Mesangial cell (primary cell): Measurements from ENCODE around the gene VNN1. TPM values are rescaled to one million over a fixed set of nuclear protein-coding genes. Genes with fewer than 3 reads are reported as not detected.

ENCODE experiments used
- total RNA-seq: library from RNA; depleted of rRNA; stranded (reverse); fragments of >200 nt; gene quantifications from 2 replicates; pipeline ENCODE4 v1.2.3, GENCODE V29; 2015

Gene VNN1
- total RNA-seq = not detected in 2 replicates

GRCh38 chr6:132713352-132714134, at the start of gene VNN1:
VNN1 (minus strand) TSS chr6:132714055; CDS start chr6:132714035, 20 bp downstream.

GRCh38 chr6:132659082-132659481, 54.8 kb downstream of the VNN1 start, which contains the start of gene TAAR1:
TAAR1 (minus strand) TSS chr6:132659182; CDS start chr6:132646003, 13,179 bp downstream.

Other genes with a start within 250 kb of the VNN1 start
- 21.0 and 25.9 TPM in 2 replicates for gene STX7, start 200.9 kb downstream of the VNN1 start, total RNA-seq
- gene TAAR9, start 175.8 kb downstream of the VNN1 start, total RNA-seq = not detected in 2 replicates
- gene TAAR8, start 161.4 kb downstream of the VNN1 start, total RNA-seq = not detected in 2 replicates
- not detected in 2 replicates for gene TAAR6, start 143.7 kb downstream of the VNN1 start, total RNA-seq
- not detected in 2 replicates for gene TAAR5, start 124.3 kb downstream of the VNN1 start, total RNA-seq
- gene TAAR2, start 89.8 kb downstream of the VNN1 start, total RNA-seq = not detected in 2 replicates
- not detected in 2 replicates for gene TAAR1, start 54.9 kb downstream of the VNN1 start, total RNA-seq
- gene VNN2, start 43.8 kb upstream of the VNN1 start, total RNA-seq = not detected in 2 replicates
- 3.4 and 5.2 TPM in 2 replicates for gene SLC18B1, start 84.6 kb upstream of the VNN1 start, total RNA-seq
- 1,013 and 1,067 TPM in 2 replicates for gene RPS12, start 100.5 kb upstream of the VNN1 start, total RNA-seq